Activated CD4-positive, alpha-beta T cell treated with anti-CD3 and anti-CD28 coated beads, Interleukin-2, amount 10 ng/mL, durations not matched to agents 7 days and 5 days (primary cell): ENCODE data around the gene FBLL1. TPM values are rescaled to one million over a fixed set of nuclear protein-coding genes. Genes with fewer than 3 reads are reported as not detected.
"Not testable (repeated sequence)": the region's sequence is repeated elsewhere in the genome, so short reads cannot be mapped to it uniquely, and the experiment has no call there.

Experiments
- CTCF ChIA-PET: fragments of 350-600 bp; sonication (Branson Sonifier 250); formaldehyde crosslinking; loops from one replicate; lab custom pipeline; 2021; ENCODE audit warnings: antibody characterized with exemption; lab: Charles Lee
- POLR2A ChIA-PET: fragments of 350-600 bp; sonication (Branson Sonifier 250); formaldehyde crosslinking; loops from one replicate; lab custom pipeline; 2021; ENCODE audit warnings: antibody characterized with exemption; lab: Charles Lee
- DNase-seq: peaks from one replicate; pipeline ENCODE4 v3.0.0-alpha.2; 2020
- H3K27ac Mint-ChIP-seq: one replicate; pipeline ENCODE4 v1.8.0; 2021; ENCODE audit warnings: mild to moderate bottlenecking, moderate library complexity, mixed read lengths
- H3K27me3 Mint-ChIP-seq: one replicate; pipeline ENCODE4 v1.8.0; 2021; ENCODE audit warnings: mixed read lengths
- H3K36me3 Mint-ChIP-seq: one replicate; pipeline ENCODE4 v1.8.0; 2021; ENCODE audit warnings: low read depth, mixed read lengths
- H3K4me1 Mint-ChIP-seq: one replicate; pipeline ENCODE4 v1.8.0; 2021; ENCODE audit warnings: mixed read lengths
- H3K4me3 Mint-ChIP-seq: one replicate; pipeline ENCODE4 v1.8.0; 2021; ENCODE audit warnings: mild to moderate bottlenecking, moderate library complexity, mixed read lengths
- H3K9me3 Mint-ChIP-seq: one replicate; pipeline ENCODE4 v1.8.0; 2021; ENCODE audit warnings: mixed read lengths
- total RNA-seq, 2 experiments: library from RNA; stranded (reverse); gene quantifications; one replicate each; pipeline ENCODE4 v1.2.3, GENCODE V29; 2021

The FBLL1 gene
- total RNA-seq, 2 experiments from 2014 or later = not detected

DNA sequence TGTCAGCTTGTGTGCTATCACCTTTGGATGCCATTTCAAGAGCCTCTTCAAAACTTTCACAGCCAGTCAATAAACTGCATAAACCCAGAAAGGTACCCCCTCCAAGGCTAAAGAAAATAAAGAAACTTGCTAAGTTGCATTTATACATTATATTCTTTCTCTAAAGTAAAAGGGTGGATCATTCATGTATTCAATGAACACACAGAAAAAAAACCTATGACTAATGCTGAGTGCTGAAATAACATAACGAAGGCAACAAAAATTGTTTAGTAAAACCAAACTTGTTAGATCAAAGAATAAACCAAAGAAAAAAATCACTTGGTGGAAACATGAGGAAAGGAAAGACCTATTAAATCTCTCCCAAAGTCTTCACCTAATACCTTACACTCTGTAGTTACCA, 34.9 kb downstream of the FBLL1 start:
- ChIA-PET CTCF (no interaction called here), POLR2A (no interaction called here)
- Mint-ChIP-seq H3K27me3 (no peaks in the 10 kb centered on the region), H3K4me3 (no peak overlapping the region), H3K9me3 (no peaks in the 10 kb centered on the region), H3K4me1 (no peaks in the 10 kb centered on the region), H3K27ac (no peak overlapping the region), H3K36me3 (peaks cover 49% of the 10 kb centered on the region)
- DNase-seq = no peak

GRCh38 chr5:168568738-168569137, 39.6 kb downstream of the FBLL1 start:
- peaks cover 6% of the 10 kb centered on the region for H3K4me1 Mint-ChIP-seq
- no peak for DNase-seq
- POLR2A ChIA-PET = no interaction called here
- CTCF ChIA-PET = no interaction called here
- no peaks in the 10 kb centered on the region for H3K27me3 Mint-ChIP-seq
- H3K4me3 Mint-ChIP-seq = no peak overlapping the region
- H3K36me3 Mint-ChIP-seq = peaks cover 38% of the 10 kb centered on the region
- no peaks in the 10 kb centered on the region for H3K9me3 Mint-ChIP-seq
- H3K27ac Mint-ChIP-seq = no peak overlapping the region

- POLR2A ChIA-PET = no interaction called here
- H3K9me3 Mint-ChIP-seq = peaks cover 2% of the 10 kb centered on the region
- peaks cover 39% of the 10 kb centered on the region for H3K36me3 Mint-ChIP-seq
- peaks cover 10% of the 10 kb centered on the region for H3K4me1 Mint-ChIP-seq
- no peak for DNase-seq
- CTCF ChIA-PET = interaction anchor here (1.0 kb wide), 1 partner anchor 20 kb away, joined by 4 read pairs; no protein-coding TSS in a partner anchor
- no peak overlapping the region for H3K4me3 Mint-ChIP-seq
- no peaks in the 10 kb centered on the region for H3K27me3 Mint-ChIP-seq
- H3K27ac Mint-ChIP-seq = no peak overlapping the region
Measured at GRCh38 chr5:168570490-168571328, 41.6 kb downstream of the FBLL1 start.

DNA sequence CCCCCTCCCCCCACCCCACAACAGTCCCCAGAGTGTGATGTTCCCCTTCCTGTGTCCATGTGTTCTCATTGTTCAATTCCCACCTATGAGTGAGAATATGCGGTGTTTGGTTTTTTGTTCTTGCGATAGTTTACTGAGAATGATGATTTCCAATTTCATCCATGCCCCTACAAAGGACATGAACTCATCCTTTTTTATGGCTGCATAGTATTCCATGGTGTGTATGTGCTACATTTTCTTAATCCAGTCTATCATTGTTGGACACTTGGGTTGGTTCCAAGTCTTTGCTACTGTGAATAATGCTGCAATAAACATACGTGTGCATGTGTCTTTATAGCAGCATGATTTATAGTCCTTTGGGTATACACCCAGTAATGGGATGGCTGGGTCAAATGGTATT, 44.6 kb downstream of the FBLL1 start:
- CTCF ChIA-PET, POLR2A ChIA-PET, H3K4me3 Mint-ChIP-seq, H3K27me3 Mint-ChIP-seq, H3K27ac Mint-ChIP-seq, DNase-seq, H3K9me3 Mint-ChIP-seq: not testable (repeated sequence)
- Mint-ChIP-seq H3K4me1 (peaks cover 30% of the 10 kb centered on the region), H3K36me3 (peaks cover 30% of the 10 kb centered on the region)

DNA sequence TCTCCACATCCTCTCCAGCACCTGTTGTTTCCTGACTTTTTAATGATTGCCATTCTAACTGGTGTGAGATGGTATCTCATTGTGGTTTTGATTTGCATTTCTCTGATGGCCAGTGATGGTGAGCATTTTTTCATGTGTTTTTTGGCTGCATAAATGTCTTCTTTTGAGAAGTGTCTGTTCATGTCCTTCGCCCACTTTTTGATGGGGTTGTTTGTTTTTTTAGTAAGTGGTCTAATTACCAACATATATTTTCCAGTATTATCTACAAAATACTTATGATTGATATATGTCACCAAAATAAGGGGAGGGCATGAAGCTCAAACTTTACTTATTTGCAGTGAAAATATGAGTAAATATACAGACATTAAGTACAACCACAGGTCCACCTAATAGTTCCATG, 45.1 kb downstream of the FBLL1 start:
- H3K9me3 Mint-ChIP-seq, H3K27ac Mint-ChIP-seq, H3K4me3 Mint-ChIP-seq, H3K27me3 Mint-ChIP-seq, POLR2A ChIA-PET, DNase-seq: not testable (repeated sequence)
- H3K4me1 Mint-ChIP-seq = peaks cover 30% of the 10 kb centered on the region
- peaks cover 29% of the 10 kb centered on the region for H3K36me3 Mint-ChIP-seq
- CTCF ChIA-PET = interaction anchor here (0.9 to 1.3 kb wide), 2 partner anchors 30 to 87 kb away, joined by 3 read pairs; no protein-coding TSS in a partner anchor

- Mint-ChIP-seq H3K27ac (no peak overlapping the region), H3K4me1 (peaks cover 41% of the 10 kb centered on the region), H3K4me3 (no peak overlapping the region), H3K27me3 (no peaks in the 10 kb centered on the region), H3K9me3 (peaks cover 2% of the 10 kb centered on the region), H3K36me3 (peaks cover 24% of the 10 kb centered on the region)
- no peak for DNase-seq
- CTCF ChIA-PET = interaction anchor here (2.1 kb wide), 1 partner anchor 8 kb away, joined by 7 read pairs; no protein-coding TSS in a partner anchor
- POLR2A ChIA-PET = interaction anchor here (0.6 kb wide), 1 partner anchor 219 kb away, joined by 4 read pairs; no protein-coding TSS in a partner anchor
Measured at GRCh38 chr5:168575391-168576372, 46.6 kb downstream of the FBLL1 start.

- Mint-ChIP-seq H3K4me1 (peaks cover 38% of the 10 kb centered on the region), H3K36me3 (peaks cover 16% of the 10 kb centered on the region), H3K27me3 (no peaks in the 10 kb centered on the region), H3K27ac (peak overlapping the region; percentile 86), H3K4me3 (peak overlapping the region; percentile 85), H3K9me3 (peaks cover 2% of the 10 kb centered on the region)
- ChIA-PET POLR2A (no interaction called here), CTCF (no interaction called here)
- DNase-seq = no peak
Measured at GRCh38 chr5:168578006-168578405, 48.9 kb downstream of the FBLL1 start.

DNA sequence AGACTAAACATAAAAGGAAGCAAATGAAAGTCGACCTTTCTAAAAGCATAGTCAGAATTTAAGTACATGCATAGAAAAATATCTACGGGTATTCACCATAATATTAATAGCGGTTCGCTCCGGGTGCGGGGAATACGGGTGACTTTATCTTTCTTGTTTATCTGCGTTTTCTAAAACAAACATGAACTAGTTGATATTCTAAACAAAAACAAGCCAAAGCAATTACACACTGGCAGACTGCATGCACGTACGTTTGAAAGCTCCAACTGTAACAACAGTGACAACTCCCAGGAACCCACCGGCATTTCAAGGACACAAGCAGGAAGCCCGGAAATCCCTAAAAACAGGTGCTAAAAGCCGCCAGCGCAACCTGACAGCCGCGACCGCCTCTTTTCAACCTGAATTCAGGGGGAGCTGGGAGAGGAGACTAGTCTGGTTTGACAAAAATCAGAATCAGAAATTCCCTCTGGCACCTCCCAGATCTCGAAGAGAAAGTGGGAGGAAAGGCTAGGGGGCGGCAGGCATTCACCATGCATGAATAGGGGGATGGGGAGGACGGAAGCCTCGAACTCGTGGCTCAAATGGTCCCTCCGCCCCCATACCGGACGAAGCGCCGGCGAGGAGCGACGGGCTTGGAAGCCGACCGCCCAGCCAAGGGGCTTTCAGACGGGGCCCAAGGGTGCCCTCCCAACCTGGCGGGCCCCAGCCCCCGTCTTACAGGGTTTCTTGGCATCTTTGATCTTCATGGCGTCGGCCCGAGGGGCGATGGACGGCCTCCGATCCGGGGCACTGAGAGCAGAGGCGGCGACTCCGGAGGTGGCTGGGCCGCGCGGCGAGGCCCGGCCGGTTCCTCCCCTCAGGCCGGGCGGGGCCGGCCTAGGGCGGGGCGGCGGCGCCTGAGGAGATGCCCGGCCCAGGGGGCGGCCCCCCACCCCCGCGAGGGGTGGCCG, 49.7 kb downstream of the FBLL1 start, which contains the start of gene PANK3:
Gene PANK3 (minus strand): TSS at position 831 of the 950 bp plus-strand sequence. CDS start 85 bp downstream, at position 746.
- peaks cover 15% of the 10 kb centered on the region for H3K36me3 Mint-ChIP-seq
- no peaks in the 10 kb centered on the region for H3K27me3 Mint-ChIP-seq
- ChIA-PET CTCF (interaction anchor here (0.6 kb wide), 1 partner anchor 1392 kb away, joined by 3 read pairs; no protein-coding TSS in a partner anchor), POLR2A (no interaction called here)
- DNase-seq = peak; percentile 59
- peak within 1 kb of the TSS; percentile 85 for H3K4me3 Mint-ChIP-seq
- H3K4me1 Mint-ChIP-seq = peaks cover 40% of the 10 kb centered on the region
- peak within 1 kb of the TSS; percentile 97 for H3K27ac Mint-ChIP-seq
- peaks cover 4% of the 10 kb centered on the region for H3K9me3 Mint-ChIP-seq

DNA sequence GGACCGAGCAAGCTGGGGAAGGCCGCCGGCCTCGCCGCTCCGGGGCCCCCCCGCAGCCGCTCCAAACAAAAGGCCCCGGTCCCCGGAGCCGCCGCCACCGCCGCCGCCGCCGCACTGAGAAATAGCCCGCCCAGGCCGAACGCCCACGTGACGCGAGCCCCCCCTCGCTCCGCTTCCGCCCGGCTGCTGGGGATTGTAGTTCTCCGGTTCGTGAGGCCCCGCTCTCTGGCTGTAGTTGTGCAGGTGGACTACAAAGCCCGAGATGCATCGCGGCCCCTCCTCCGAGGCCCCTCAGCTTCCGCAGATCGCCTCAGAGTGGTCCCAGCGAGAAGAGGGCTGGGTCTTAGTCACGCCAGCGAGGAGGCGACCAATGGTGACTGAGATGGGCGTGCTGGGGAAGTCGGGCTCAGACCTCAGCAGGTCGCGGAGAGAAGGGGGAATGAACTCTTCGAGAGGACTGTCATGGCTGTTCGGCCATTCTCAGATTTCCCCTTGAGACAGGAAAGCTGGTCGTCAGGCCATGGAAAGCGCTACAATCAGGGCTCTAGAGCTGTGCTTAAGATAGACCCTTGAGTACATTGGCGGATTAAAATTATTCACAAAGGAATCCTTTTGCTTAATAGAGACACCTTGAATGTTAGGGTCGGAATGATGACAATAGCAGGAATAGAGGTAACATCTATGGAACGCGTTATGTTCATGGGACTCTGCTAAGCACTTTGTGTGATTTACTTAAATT, 50.6 kb downstream of the FBLL1 start:
- Mint-ChIP-seq H3K36me3 (peaks cover 12% of the 10 kb centered on the region), H3K27me3 (no peaks in the 10 kb centered on the region)
- CTCF ChIA-PET = interaction anchor here (0.6 kb wide), 1 partner anchor 1391 kb away, joined by 3 read pairs; no protein-coding TSS in a partner anchor

GRCh38 chr5:168580227-168580508, 51.1 kb downstream of the FBLL1 start:
- POLR2A ChIA-PET = no interaction called here

More for the DNA sequence above, 50.6 kb downstream of the FBLL1 start:
- Mint-ChIP-seq H3K4me3 (peak overlapping the region; percentile 81), H3K9me3 (peaks cover 6% of the 10 kb centered on the region), H3K27ac (peak overlapping the region; percentile 97), H3K4me1 (peaks cover 43% of the 10 kb centered on the region)
- DNase-seq = peak; percentile 97
- POLR2A ChIA-PET = no interaction called here

More at GRCh38 chr5:168580227-168580508, 51.1 kb downstream of the FBLL1 start:
- CTCF ChIA-PET = no interaction called here
- DNase-seq = peak; percentile 7
- H3K27me3 Mint-ChIP-seq = peaks cover under 1% of the 10 kb centered on the region
- H3K9me3 Mint-ChIP-seq = peaks cover 4% of the 10 kb centered on the region
- H3K36me3 Mint-ChIP-seq = peaks cover 10% of the 10 kb centered on the region
- peaks cover 41% of the 10 kb centered on the region for H3K4me1 Mint-ChIP-seq
- H3K4me3 Mint-ChIP-seq = peak overlapping the region; percentile 81
- H3K27ac Mint-ChIP-seq = peak overlapping the region; percentile 97
